ENCODE data around the gene ARL6.

The ARL6 gene, protein sequence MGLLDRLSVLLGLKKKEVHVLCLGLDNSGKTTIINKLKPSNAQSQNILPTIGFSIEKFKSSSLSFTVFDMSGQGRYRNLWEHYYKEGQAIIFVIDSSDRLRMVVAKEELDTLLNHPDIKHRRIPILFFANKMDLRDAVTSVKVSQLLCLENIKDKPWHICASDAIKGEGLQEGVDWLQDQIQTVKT

DNA sequence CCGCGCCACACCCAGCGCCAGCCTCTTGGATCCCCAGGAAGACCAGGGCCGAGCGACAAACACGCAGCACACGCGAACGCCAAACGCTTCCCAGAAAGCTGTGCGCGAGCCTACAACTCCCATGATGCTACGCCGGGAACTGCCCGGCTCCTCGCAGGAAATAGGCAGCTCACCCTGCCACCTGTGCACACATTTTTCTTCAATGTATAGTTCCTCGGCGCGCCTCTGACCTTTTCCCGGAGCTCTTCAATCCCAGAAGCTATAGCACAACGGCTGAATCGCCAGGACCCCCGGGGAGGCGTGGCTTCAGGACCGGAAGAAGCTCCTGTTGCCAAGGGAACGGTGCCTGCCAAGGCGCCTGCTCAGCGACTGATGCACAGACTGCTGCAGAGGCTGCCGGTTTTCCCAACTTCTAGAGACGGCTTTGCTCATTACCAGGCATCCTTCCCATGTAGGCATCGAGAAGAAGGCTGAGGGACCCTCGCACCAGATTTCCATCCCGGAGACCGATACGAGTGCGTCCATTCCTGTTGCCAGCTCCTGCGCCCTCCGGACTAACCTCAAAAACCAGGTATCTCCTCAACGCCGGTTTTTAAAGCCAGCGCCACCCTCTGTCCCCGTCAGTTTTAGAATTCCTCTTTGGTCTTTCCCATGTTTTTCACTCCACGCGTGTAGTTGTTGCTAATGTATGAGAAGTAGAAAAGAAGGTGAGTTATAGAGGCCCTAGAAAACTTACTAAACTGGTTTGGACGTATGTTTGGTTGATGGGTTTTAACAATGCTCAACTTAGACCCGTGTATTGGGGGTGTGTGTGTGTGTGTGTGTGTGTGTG is at the start of gene ARL6:
Gene ARL6 (plus strand): TSS at position 352 of the 832 bp plus-strand sequence. CDS start 3,350 bp downstream, outside the sequence.
- Histone ChIP-seq H3K27ac (ENCODE audit: low read length) (peak within 1 kb of the TSS; percentile 56), H3K27me3 (ENCODE audit: control insufficient read depth, insufficient read depth, low read length) (no peaks in the 10 kb centered on the region), H3K9me3 (ENCODE audit: control insufficient read depth, low read depth, low read length) (no peaks in the 10 kb centered on the region), H3K4me3 (ENCODE audit: low read length) (peak within 1 kb of the TSS; percentile 90), H3K36me3 (ENCODE audit: control insufficient read depth, low read depth, low read length) (no peaks in the 10 kb centered on the region), H3K4me1 (ENCODE audit: control insufficient read depth, low read depth, low read length) (peaks cover 12% of the 10 kb centered on the region), H3K9ac (ENCODE audit: low read length) (peak within 1 kb of the TSS; percentile 49)

DNA sequence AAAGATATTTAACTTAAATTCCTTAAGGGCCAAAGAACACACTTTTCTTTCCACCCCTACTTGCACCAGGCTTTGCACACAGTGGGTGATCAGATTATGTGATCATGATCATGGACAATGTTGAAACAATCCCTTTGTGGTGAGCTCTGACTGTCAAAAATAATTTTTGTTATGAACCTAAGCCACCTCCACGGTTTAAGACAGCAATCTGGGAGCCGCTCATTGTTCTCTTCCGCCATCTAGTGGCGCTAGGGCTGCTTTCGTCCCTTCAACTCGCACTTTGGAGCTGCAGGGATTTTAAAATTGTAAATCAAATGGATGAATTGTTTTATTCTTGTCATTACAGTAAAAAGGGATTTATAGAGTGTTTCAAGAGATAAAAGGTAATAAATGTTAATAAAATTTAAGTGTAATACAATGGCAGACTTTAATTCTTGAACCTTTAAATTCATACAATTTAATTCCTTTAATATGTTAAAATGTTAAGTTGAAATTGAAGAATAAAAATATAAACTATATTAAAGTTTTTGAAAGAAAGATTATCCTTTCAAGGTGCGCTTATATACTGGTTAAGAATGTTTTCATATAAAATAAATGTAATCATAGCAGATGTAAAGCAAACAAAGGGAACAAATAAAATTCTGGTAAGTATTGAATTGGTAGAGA is 45.3 kb upstream of the ARL6 start:
- Histone ChIP-seq H3K27ac (ENCODE audit: low read length) (no peak overlapping the region), H3K27me3 (ENCODE audit: control insufficient read depth, insufficient read depth, low read length) (no peaks in the 10 kb centered on the region), H3K4me3 (ENCODE audit: low read length) (no peak overlapping the region), H3K9ac (ENCODE audit: low read length) (no peak overlapping the region), H3K36me3 (ENCODE audit: control insufficient read depth, low read depth, low read length) (no peaks in the 10 kb centered on the region), H3K4me1 (ENCODE audit: control insufficient read depth, low read depth, low read length) (no peaks in the 10 kb centered on the region), H3K9me3 (ENCODE audit: control insufficient read depth, low read depth, low read length) (no peaks in the 10 kb centered on the region)

- Histone ChIP-seq H3K36me3 (ENCODE audit: control insufficient read depth, low read depth, low read length) (no peaks in the 10 kb centered on the region), H3K4me1 (ENCODE audit: control insufficient read depth, low read depth, low read length) (no peaks in the 10 kb centered on the region), H3K27ac (ENCODE audit: low read length) (no peak overlapping the region), H3K27me3 (ENCODE audit: control insufficient read depth, insufficient read depth, low read length) (no peaks in the 10 kb centered on the region), H3K9me3 (ENCODE audit: control insufficient read depth, low read depth, low read length) (no peaks in the 10 kb centered on the region), H3K4me3 (ENCODE audit: low read length) (no peak overlapping the region), H3K9ac (ENCODE audit: low read length) (no peak overlapping the region)
Measured at GRCh38 chr3:97720417-97720816, 44.1 kb upstream of the ARL6 start.

GRCh38 chr3:97721446-97721845 is 43.1 kb upstream of the ARL6 start:
- Histone ChIP-seq H3K9me3 (ENCODE audit: control insufficient read depth, low read depth, low read length) (no peaks in the 10 kb centered on the region), H3K4me1 (ENCODE audit: control insufficient read depth, low read depth, low read length) (no peaks in the 10 kb centered on the region), H3K4me3 (ENCODE audit: low read length) (no peak overlapping the region), H3K36me3 (ENCODE audit: control insufficient read depth, low read depth, low read length) (no peaks in the 10 kb centered on the region), H3K9ac (ENCODE audit: low read length) (no peak overlapping the region), H3K27me3 (ENCODE audit: control insufficient read depth, insufficient read depth, low read length) (no peaks in the 10 kb centered on the region), H3K27ac (ENCODE audit: low read length) (no peak overlapping the region)

DNA sequence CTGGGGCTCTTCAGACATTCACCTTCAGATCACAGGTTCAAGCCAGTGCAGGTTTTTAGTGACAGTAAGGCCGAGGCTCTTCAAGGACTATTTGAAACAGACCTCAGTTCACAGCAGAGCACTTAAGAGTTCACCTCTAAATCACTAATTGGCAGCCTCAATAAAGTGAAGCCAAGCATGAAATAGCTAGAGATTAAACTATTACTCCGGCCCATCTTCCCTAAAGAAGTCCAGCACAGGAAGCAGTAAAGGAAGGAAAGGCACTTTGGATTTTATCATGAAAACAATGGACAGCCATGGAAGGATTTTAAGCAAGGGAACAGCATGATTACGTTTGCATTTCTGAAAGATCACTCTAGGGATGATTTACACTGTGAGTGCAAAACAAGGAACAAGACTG is 27.6 kb upstream of the ARL6 start:
- Histone ChIP-seq H3K27me3 (ENCODE audit: control insufficient read depth, insufficient read depth, low read length) (no peaks in the 10 kb centered on the region), H3K27ac (ENCODE audit: low read length) (no peak overlapping the region), H3K4me3 (ENCODE audit: low read length) (no peak overlapping the region)

DNA sequence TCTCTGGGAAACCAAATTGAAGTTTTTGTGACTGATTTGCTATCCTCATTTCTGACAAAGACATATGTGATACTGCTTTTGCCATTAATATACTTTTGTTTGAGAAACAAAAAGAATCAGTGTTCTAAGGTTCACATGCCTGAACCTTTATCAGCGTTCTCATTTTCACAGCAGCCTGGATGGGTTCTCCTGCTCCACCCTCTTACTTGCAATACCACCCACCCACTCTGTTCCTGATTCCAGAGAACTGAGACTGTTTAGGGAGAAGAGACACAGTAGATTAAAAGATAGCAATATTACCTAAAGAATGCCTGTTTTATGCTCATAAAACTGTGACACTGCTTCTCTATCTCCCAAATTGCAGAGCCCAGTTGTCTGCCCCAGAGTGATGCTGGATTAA is 25.8 kb upstream of the ARL6 start:
- H3K4me1 ChIP-seq (ENCODE audit: control insufficient read depth, low read depth, low read length): no peaks in the 10 kb centered on the region

More for the DNA sequence above, 27.6 kb upstream of the ARL6 start:
- Histone ChIP-seq H3K36me3 (ENCODE audit: control insufficient read depth, low read depth, low read length) (no peaks in the 10 kb centered on the region), H3K9ac (ENCODE audit: low read length) (no peak overlapping the region), H3K4me1 (ENCODE audit: control insufficient read depth, low read depth, low read length) (no peaks in the 10 kb centered on the region), H3K9me3 (ENCODE audit: control insufficient read depth, low read depth, low read length) (no peaks in the 10 kb centered on the region)

DNA sequence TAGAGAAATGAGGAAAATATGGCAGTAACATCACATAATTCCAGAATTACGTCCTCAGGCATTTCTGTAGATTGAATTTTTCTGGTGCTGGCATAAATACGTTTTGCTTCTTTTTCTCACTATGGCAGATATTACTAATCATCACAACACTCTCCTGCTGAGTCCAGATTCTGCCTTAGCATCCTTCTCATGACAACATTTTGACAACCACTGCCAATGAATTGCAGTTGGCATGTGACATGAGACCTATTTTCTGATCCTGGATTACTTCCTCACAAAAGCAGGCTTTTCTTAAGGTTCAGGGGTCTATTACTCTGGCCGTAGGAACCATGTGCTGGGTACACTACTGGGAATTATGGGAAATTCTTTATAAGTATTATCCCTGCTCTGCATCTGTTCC is 22.5 kb upstream of the ARL6 start:
- H3K4me1 ChIP-seq (ENCODE audit: control insufficient read depth, low read depth, low read length): peaks cover 8% of the 10 kb centered on the region
- H3K36me3 ChIP-seq (ENCODE audit: control insufficient read depth, low read depth, low read length): no peaks in the 10 kb centered on the region
- no peak overlapping the region for H3K27ac ChIP-seq (ENCODE audit: low read length)
- no peak overlapping the region for H3K9ac ChIP-seq (ENCODE audit: low read length)
- no peaks in the 10 kb centered on the region for H3K27me3 ChIP-seq (ENCODE audit: control insufficient read depth, insufficient read depth, low read length)
- H3K4me3 ChIP-seq (ENCODE audit: low read length): no peak overlapping the region
- no peaks in the 10 kb centered on the region for H3K9me3 ChIP-seq (ENCODE audit: control insufficient read depth, low read depth, low read length)

More for the DNA sequence above, 25.8 kb upstream of the ARL6 start:
- Histone ChIP-seq H3K9ac (ENCODE audit: low read length) (no peak overlapping the region), H3K27me3 (ENCODE audit: control insufficient read depth, insufficient read depth, low read length) (no peaks in the 10 kb centered on the region), H3K36me3 (ENCODE audit: control insufficient read depth, low read depth, low read length) (no peaks in the 10 kb centered on the region), H3K4me3 (ENCODE audit: low read length) (no peak overlapping the region), H3K27ac (ENCODE audit: low read length) (no peak overlapping the region), H3K9me3 (ENCODE audit: control insufficient read depth, low read depth, low read length) (no peaks in the 10 kb centered on the region)

DNA sequence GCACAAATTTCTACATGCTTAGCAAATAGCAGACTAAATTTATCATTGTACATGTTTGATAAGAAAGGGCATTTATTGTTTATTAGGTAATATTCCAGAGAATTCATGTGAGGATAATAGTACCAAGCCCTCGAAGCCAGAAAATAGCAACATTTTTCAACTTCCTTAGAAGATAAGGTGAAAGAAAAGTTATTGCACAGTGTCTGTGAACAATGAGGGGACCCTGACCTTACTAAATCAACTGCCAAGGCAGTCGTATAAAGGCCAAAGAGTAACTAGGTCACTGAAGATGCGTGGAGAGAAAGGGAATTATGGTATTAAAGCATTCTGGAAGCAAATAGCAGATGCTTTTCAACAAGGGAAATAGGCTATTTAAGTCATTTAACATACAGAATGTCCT is 20.3 kb upstream of the ARL6 start:
- no peak overlapping the region for H3K9ac ChIP-seq (ENCODE audit: low read length)
- H3K9me3 ChIP-seq (ENCODE audit: control insufficient read depth, low read depth, low read length): no peaks in the 10 kb centered on the region
- H3K27ac ChIP-seq (ENCODE audit: low read length): no peak overlapping the region
- peaks cover 17% of the 10 kb centered on the region for H3K4me1 ChIP-seq (ENCODE audit: control insufficient read depth, low read depth, low read length)
- no peak overlapping the region for H3K4me3 ChIP-seq (ENCODE audit: low read length)
- no peaks in the 10 kb centered on the region for H3K36me3 ChIP-seq (ENCODE audit: control insufficient read depth, low read depth, low read length)
- no peaks in the 10 kb centered on the region for H3K27me3 ChIP-seq (ENCODE audit: control insufficient read depth, insufficient read depth, low read length)

DNA sequence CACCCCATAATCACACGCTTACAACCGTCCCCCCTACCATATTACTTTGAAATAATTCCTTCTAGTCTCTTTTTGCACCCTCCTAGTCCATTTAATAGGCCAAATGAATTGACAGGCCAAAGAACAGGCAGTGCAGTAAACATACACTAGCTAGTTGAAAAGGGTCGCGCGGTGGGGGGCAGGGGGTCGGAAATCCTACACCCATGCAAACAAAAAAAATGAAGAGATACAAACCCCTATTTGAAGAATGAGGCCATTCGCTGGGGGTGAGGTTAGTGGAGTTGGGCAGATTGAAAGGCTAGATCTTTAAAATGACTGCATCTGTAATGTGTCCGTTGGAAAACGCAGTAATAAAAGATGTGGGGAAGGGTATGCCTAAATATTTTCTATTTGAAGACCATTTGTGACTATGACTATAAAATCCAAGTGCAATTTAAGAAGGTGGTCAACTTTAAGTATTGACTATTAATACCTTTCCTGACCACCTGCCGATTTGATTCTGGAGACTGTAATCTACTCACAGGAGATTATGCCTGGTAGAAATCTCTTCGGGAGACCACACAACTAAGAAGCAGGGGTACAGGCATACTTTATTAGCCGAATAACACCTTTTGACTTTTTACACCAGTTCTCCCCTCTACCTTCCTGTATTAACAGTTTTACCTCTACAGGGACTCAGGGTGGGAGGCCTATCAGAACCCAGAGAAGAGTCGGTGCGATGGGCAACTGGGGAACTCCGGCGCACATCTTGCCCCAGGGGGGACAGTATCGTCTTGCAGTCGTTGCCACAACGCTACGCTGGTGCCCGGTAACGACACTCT is 762 bp upstream of the ARL6 start:
- Histone ChIP-seq H3K36me3 (ENCODE audit: control insufficient read depth, low read depth, low read length) (no peaks in the 10 kb centered on the region), H3K9ac (ENCODE audit: low read length) (peak overlapping the region; percentile 49), H3K27ac (ENCODE audit: low read length) (no peak overlapping the region), H3K4me1 (ENCODE audit: control insufficient read depth, low read depth, low read length) (peaks cover 12% of the 10 kb centered on the region), H3K4me3 (ENCODE audit: low read length) (peak overlapping the region; percentile 90), H3K27me3 (ENCODE audit: control insufficient read depth, insufficient read depth, low read length) (no peaks in the 10 kb centered on the region), H3K9me3 (ENCODE audit: control insufficient read depth, low read depth, low read length) (no peaks in the 10 kb centered on the region)

DNA sequence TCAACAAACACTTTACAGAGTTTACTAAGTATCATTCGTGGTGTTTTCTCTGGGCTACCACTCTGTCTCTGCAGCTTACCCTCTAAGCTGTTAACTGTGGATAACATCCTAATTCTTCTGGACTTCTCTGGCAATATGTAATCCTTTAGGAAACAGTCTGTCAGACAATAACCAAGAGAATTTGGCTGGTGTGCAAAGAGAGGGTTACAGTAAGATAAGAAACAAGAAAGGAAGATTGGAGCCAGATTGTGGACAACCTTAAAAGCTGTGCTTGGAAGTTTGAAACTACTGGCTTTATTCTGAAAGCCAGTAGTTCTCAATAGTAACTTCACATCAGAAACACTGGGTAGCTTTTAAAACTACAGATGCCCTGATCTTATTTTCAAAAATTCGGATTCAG is 778 bp downstream of the ARL6 start:
- Histone ChIP-seq H3K36me3 (ENCODE audit: control insufficient read depth, low read depth, low read length) (no peaks in the 10 kb centered on the region), H3K9ac (ENCODE audit: low read length) (peak overlapping the region; percentile 49)

DNA sequence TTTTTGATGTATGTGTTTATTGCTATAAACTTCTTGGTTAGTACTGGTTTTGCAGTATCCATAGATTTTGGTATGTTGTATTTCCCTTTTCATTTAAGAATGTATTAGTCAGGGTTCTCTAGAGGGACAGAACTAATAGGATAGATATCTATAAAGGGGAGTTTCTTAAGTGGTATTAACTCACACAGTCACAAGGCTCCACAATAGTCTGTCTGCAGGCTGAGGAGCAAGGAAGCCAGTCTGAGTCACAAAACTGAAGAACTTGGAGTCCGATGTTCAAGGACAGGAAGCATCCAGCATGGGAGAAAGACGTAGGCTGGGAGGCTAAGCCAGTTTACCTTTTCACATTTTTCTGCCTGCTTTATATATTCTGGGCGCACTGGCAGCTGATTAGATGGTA is 8.4 kb downstream of the ARL6 start:
- no peaks in the 10 kb centered on the region for H3K27me3 ChIP-seq (ENCODE audit: control insufficient read depth, insufficient read depth, low read length)
- H3K4me3 ChIP-seq (ENCODE audit: low read length): no peak overlapping the region
- no peak overlapping the region for H3K27ac ChIP-seq (ENCODE audit: low read length)
- H3K9me3 ChIP-seq (ENCODE audit: control insufficient read depth, low read depth, low read length): no peaks in the 10 kb centered on the region
- H3K4me1 ChIP-seq (ENCODE audit: control insufficient read depth, low read depth, low read length): no peaks in the 10 kb centered on the region
- no peaks in the 10 kb centered on the region for H3K36me3 ChIP-seq (ENCODE audit: control insufficient read depth, low read depth, low read length)
- H3K9ac ChIP-seq (ENCODE audit: low read length): no peak overlapping the region

More for the DNA sequence above, 778 bp downstream of the ARL6 start:
- Histone ChIP-seq H3K9me3 (ENCODE audit: control insufficient read depth, low read depth, low read length) (no peaks in the 10 kb centered on the region), H3K27me3 (ENCODE audit: control insufficient read depth, insufficient read depth, low read length) (no peaks in the 10 kb centered on the region), H3K4me1 (ENCODE audit: control insufficient read depth, low read depth, low read length) (peaks cover 12% of the 10 kb centered on the region), H3K4me3 (ENCODE audit: low read length) (peak overlapping the region; percentile 90), H3K27ac (ENCODE audit: low read length) (no peak overlapping the region)
